Type B pancreatic cell (in vitro differentiated cells): Measurements from ENCODE around the gene LCN12. TPM values are rescaled to one million over a fixed set of nuclear protein-coding genes. Genes with fewer than 3 reads are reported as not detected.

Source experiments
- DNase-seq: peaks from one replicate; pipeline ENCODE4 v3.0.0; 2021; ENCODE audit warnings: mixed read lengths; ENCODE audit not compliant: unreplicated experiment; ENCODE audit errors: extremely low spot score
- H3K27ac Mint-ChIP-seq: 2 replicates; pipeline ENCODE4 v1.8.0; 2021; ENCODE audit warnings: mild to moderate bottlenecking, mixed read lengths
- H3K27me3 Mint-ChIP-seq: 2 replicates; pipeline ENCODE4 v1.8.0; 2021; ENCODE audit warnings: mixed read lengths
- H3K36me3 Mint-ChIP-seq: 2 replicates; pipeline ENCODE4 v1.8.0; 2021; ENCODE audit warnings: mixed read lengths
- H3K4me1 Mint-ChIP-seq: one replicate; pipeline ENCODE4 v1.8.0; 2021; ENCODE audit warnings: mixed read lengths; ENCODE audit not compliant: unreplicated experiment
- H3K4me3 Mint-ChIP-seq: 2 replicates; pipeline ENCODE4 v1.8.0; 2021; ENCODE audit warnings: mild to moderate bottlenecking, mixed read lengths
- H3K9me3 Mint-ChIP-seq: 2 replicates; pipeline ENCODE4 v1.8.0; 2021; ENCODE audit warnings: mixed read lengths
- total RNA-seq: library from RNA; stranded (reverse); gene quantifications from 2 replicates; pipeline ENCODE4 v1.2.1, GENCODE V29; 2021; ENCODE audit warnings: low replicate concordance
- TF ChIP-seq, protein P1 (sequence below): fragments of 200-600 bp; sonication (generic); conservative IDR thresholded peaks from 2 replicates; pipeline ENCODE4 v1.5.0; 2021; ENCODE audit warnings: antibody characterized with exemption, mild to moderate bottlenecking

The LCN12 gene
- total RNA-seq, 1 donor from 2014 or later = 8.3 TPM

DNA sequence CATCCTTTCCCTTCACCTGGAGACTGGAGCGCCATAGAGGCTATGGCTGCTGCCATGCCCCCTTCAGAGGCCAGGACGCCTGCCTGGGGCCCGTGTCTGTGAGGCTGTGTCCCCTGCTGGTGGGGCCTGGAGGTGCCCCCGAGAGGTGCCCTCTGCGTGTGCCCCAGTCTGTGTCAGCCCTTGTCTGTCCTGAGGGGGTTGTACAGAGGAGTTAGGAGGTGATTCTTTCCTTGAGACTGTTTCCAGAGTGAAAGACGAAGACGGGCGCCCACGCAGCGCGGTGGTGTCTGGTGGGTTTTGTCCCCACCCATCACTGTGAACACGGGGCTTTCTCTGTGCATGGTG lies 41.2 kb upstream of the LCN12 start:
- Mint-ChIP-seq H3K4me3 (no peak overlapping the region), H3K4me1 (no peaks in the 10 kb centered on the region), H3K27me3 (no peaks in the 10 kb centered on the region), H3K9me3 (no peaks in the 10 kb centered on the region), H3K27ac (no peak overlapping the region), H3K36me3 (peaks cover 7% of the 10 kb centered on the region)
- no peak for DNase-seq
- TF ChIP-seq, protein P1, sequence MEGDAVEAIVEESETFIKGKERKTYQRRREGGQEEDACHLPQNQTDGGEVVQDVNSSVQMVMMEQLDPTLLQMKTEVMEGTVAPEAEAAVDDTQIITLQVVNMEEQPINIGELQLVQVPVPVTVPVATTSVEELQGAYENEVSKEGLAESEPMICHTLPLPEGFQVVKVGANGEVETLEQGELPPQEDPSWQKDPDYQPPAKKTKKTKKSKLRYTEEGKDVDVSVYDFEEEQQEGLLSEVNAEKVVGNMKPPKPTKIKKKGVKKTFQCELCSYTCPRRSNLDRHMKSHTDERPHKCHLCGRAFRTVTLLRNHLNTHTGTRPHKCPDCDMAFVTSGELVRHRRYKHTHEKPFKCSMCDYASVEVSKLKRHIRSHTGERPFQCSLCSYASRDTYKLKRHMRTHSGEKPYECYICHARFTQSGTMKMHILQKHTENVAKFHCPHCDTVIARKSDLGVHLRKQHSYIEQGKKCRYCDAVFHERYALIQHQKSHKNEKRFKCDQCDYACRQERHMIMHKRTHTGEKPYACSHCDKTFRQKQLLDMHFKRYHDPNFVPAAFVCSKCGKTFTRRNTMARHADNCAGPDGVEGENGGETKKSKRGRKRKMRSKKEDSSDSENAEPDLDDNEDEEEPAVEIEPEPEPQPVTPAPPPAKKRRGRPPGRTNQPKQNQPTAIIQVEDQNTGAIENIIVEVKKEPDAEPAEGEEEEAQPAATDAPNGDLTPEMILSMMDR = no peak

DNA sequence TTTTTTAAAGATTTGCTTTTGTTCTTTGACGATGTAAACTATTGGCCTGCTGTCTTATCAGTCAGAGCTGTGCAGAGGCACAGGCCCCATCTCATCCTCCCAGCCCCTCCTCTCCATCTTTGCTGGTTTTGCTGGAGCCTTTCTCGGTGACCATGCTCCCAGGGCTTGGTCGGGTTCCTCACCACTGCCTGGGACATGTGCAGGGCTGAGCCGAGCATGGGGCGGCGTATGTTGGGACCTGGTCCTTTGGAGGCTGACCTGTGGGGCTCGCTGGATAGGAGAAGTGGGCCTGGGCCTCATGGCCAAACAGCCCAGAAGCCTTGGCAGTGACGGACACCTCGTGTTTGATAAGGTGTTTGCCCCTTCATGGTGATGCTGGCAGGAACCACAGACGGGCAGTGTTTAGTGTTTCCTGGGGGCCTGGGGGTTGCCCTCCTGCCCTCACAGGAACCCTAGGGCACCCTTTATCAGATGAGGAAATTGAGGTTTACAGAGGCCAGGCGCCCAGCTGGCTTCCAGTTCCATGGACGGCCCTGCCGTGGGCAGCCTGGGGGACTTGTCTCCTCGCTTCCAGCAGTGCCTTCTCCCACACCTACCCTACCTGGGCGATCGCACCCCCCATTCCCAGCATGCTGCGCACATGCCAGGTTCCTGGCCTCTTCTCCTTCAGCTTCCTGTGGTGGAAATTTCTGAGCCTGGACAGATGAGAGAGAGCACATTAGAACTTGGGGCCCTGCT lies 38.2 kb upstream of the LCN12 start:
- DNase-seq = no peak
- Mint-ChIP-seq H3K4me1 (no peaks in the 10 kb centered on the region), H3K27me3 (no peaks in the 10 kb centered on the region), H3K27ac (no peak overlapping the region), H3K4me3 (no peak overlapping the region), H3K9me3 (no peaks in the 10 kb centered on the region), H3K36me3 (peaks cover 3% of the 10 kb centered on the region)
- TF ChIP-seq, protein P1 = no peak

DNA sequence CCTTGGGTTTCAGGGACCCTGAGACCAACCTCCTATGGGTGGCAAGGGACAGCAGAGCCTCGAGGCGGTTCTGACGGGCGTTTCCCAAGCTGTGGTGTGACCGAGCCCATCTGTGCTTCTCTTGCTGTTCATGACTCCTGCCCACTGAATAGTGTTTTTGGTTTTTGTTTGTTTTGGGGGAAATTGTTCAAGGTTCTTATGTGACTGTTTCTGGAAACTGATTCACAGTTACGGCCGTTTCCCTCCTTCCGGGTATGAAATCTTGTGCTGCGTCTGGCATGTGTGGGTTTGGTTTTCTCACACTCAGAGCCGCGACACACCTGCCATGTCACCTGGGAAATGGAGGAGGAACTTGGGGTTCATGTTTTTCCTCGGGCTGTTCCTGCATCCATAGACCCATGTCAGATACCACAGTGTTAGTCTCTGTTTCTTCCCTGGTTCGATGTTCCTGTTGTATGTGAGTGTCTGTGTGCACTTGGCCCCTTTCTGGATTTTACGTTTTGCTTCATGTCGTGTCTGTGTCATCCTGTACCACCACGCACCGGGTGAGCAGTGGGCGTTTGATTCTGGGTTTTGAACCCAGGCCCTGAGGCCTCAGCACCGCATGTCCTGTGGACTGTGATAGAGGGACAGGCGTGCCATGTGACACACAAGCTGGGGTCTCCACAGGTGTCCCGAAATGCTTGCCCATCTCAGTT lies 36.3 kb upstream of the LCN12 start:
- no peak for DNase-seq
- Mint-ChIP-seq H3K27ac (no peak overlapping the region), H3K27me3 (no peaks in the 10 kb centered on the region), H3K4me3 (no peak overlapping the region), H3K9me3 (no peaks in the 10 kb centered on the region), H3K36me3 (peaks cover 9% of the 10 kb centered on the region), H3K4me1 (no peaks in the 10 kb centered on the region)
- TF ChIP-seq, protein P1 = no peak

DNA sequence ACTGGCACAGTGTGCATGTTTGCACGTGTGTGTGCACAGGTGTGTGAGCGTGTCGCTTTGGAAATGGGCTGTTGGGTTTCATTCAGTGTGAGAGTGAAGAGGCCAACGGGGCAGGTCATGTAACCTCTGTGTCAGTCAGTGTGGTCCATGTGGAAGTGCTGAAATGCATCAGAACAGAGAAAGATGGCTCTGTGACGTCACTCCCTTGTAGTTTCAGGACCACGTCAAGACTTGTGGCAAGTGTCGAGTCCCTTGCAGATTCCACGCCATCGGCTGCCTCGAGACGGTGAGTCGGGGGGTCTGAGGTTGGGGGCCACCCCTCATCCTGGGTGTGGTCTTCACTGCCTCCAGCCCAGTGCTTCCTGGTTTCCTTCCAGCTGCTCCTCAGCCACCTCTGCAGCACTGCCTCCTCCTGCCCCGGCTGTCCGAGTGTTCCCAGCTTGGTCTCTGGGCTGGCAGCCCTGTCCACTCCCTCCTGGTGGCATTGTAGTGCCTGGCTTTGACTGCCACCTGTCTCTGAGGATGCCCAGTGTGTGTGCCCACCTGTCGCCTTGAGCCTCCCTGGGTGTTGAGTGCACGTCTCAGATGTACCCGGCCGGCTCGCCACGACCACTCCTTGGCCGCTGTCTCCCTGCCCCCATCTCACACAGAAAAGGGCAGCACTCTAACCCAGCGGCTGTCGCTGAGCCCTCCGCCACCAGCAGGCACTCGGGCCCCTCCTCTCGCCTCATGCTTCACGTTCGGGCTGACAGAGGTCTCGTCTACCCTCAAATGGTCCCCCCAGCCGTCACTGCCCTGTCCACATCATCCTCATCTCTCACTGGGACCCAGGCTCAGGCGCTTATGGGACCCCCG lies 35.5 kb upstream of the LCN12 start:
- no peak for DNase-seq
- H3K36me3 Mint-ChIP-seq = peaks cover 9% of the 10 kb centered on the region
- TF ChIP-seq, protein P1 = no peak
- H3K4me3 Mint-ChIP-seq = no peak overlapping the region
- no peaks in the 10 kb centered on the region for H3K4me1 Mint-ChIP-seq
- no peaks in the 10 kb centered on the region for H3K27me3 Mint-ChIP-seq
- no peak overlapping the region for H3K27ac Mint-ChIP-seq
- no peaks in the 10 kb centered on the region for H3K9me3 Mint-ChIP-seq

DNA sequence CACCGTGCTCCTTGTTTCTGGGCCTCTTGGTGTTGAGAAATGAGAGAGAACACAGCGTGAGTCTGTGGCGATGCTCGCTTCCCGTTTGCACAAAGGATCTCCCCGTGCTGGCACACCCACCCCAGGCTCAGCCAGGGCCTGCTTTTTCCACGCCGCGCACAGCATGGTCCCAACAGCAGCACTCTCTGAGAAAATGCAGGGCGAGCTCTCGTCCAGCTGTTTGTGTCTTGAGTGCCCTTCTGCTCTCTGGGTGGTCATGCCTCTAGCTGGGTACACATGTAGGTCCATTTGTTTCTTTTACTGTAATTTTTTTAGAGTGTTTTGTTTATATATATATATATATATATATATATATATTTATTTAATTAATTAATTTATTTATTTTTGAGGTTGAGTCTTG lies 34.2 kb upstream of the LCN12 start:
- Mint-ChIP-seq H3K4me1 (no peaks in the 10 kb centered on the region), H3K9me3 (no peaks in the 10 kb centered on the region), H3K4me3 (no peak overlapping the region), H3K27ac (no peak overlapping the region), H3K27me3 (no peaks in the 10 kb centered on the region), H3K36me3 (peaks cover 9% of the 10 kb centered on the region)
- TF ChIP-seq, protein P1 = no peak
- no peak for DNase-seq
